Coronary artery (tissue), 2 donors: Measurements from ENCODE around the gene PHF8.

Experiments used
- DNase-seq: peaks from one replicate; pipeline ENCODE4 v3.0.0-alpha.2; 2017; ENCODE audit warnings: low spot score
- H3K27ac ChIP-seq, 2 donors: fragments of 200-600 bp; sonication (generic); one replicate each; pipeline ENCODE4 v1.5.1; 2016 to 2019
- H3K4me3 ChIP-seq: fragments of 200-600 bp; sonication (generic); 2 replicates; pipeline ENCODE4 v1.5.1; 2016; ENCODE audit warnings: mild to moderate bottlenecking, moderate library complexity
- CTCF ChIP-seq: fragments of 200-600 bp; sonication (generic); IDR thresholded peaks from one replicate; pipeline ENCODE4 v1.5.1; 2019; ENCODE audit warnings: antibody characterized with exemption

The PHF8 gene

GRCh38 chrX:54076903-54077302 is 32.6 kb upstream of the PHF8 start:
- Histone ChIP-seq H3K27ac (no peak overlapping the region), H3K4me3 (no peak overlapping the region)
- no peak for TF ChIP-seq CTCF
- no peak for DNase-seq

GRCh38 chrX:54074826-54075225 is 30.6 kb upstream of the PHF8 start:
- DNase-seq = no peak
- no peak overlapping the region for H3K4me3 ChIP-seq
- no peak overlapping the region for H3K27ac ChIP-seq
- TF ChIP-seq CTCF = no peak

- TF ChIP-seq CTCF = no peak
- no peak for DNase-seq
- Histone ChIP-seq H3K27ac (no peak overlapping the region), H3K4me3 (no peak overlapping the region)
Measured at GRCh38 chrX:54067766-54068165, 23.5 kb upstream of the PHF8 start.

- DNase-seq = no peak
- H3K4me3 ChIP-seq = no peak overlapping the region
- TF ChIP-seq CTCF = no peak
- no peak overlapping the region for H3K27ac ChIP-seq
Measured at GRCh38 chrX:54066841-54067240, 22.6 kb upstream of the PHF8 start.

GRCh38 chrX:54064564-54064963 is 20.3 kb upstream of the PHF8 start:
- no peak overlapping the region for H3K4me3 ChIP-seq
- no peak for DNase-seq
- H3K27ac ChIP-seq = no peak overlapping the region
- TF ChIP-seq CTCF = no peak

- no peak overlapping the region for H3K4me3 ChIP-seq
- no peak for TF ChIP-seq CTCF
- H3K27ac ChIP-seq = no peak overlapping the region
- DNase-seq = no peak
Measured at GRCh38 chrX:54063361-54063760, 19.1 kb upstream of the PHF8 start.

- no peak overlapping the region for H3K27ac ChIP-seq
- H3K4me3 ChIP-seq = no peak overlapping the region
Measured at GRCh38 chrX:54049801-54050200, 5.5 kb upstream of the PHF8 start.

More at GRCh38 chrX:54049801-54050200, 5.5 kb upstream of the PHF8 start:
- DNase-seq = no peak
- TF ChIP-seq CTCF = no peak
